ENCODE data around the gene CDH4. TPM values are rescaled to one million over a fixed set of nuclear protein-coding genes. Genes with fewer than 3 reads are reported as not detected.

Gene CDH4
- total RNA-seq, 1 donor from 2014 or later, result 8.9 TPM

GRCh38 chr20:61352346-61353260, 100.5 kb downstream of the CDH4 start:
- peak overlapping the region; percentile 14 for H3K4me3 Mint-ChIP-seq
- TF ChIP-seq, protein P1, sequence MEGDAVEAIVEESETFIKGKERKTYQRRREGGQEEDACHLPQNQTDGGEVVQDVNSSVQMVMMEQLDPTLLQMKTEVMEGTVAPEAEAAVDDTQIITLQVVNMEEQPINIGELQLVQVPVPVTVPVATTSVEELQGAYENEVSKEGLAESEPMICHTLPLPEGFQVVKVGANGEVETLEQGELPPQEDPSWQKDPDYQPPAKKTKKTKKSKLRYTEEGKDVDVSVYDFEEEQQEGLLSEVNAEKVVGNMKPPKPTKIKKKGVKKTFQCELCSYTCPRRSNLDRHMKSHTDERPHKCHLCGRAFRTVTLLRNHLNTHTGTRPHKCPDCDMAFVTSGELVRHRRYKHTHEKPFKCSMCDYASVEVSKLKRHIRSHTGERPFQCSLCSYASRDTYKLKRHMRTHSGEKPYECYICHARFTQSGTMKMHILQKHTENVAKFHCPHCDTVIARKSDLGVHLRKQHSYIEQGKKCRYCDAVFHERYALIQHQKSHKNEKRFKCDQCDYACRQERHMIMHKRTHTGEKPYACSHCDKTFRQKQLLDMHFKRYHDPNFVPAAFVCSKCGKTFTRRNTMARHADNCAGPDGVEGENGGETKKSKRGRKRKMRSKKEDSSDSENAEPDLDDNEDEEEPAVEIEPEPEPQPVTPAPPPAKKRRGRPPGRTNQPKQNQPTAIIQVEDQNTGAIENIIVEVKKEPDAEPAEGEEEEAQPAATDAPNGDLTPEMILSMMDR (conservative IDR thresholded peaks at IDR 0.05), result no peak
- no peak for DNase-seq (ENCODE audit: low read depth, low spot score)
- H3K27ac Mint-ChIP-seq (ENCODE audit: unreplicated experiment), result no peak overlapping the region
- H3K4me1 Mint-ChIP-seq, result peaks cover 77% of the 10 kb centered on the region
- peaks cover 16% of the 10 kb centered on the region for H3K27me3 Mint-ChIP-seq (ENCODE audit: low read depth)
- H3K36me3 Mint-ChIP-seq (ENCODE audit: low read depth), result no peaks in the 10 kb centered on the region
- no peaks in the 10 kb centered on the region for H3K9me3 Mint-ChIP-seq

DNA sequence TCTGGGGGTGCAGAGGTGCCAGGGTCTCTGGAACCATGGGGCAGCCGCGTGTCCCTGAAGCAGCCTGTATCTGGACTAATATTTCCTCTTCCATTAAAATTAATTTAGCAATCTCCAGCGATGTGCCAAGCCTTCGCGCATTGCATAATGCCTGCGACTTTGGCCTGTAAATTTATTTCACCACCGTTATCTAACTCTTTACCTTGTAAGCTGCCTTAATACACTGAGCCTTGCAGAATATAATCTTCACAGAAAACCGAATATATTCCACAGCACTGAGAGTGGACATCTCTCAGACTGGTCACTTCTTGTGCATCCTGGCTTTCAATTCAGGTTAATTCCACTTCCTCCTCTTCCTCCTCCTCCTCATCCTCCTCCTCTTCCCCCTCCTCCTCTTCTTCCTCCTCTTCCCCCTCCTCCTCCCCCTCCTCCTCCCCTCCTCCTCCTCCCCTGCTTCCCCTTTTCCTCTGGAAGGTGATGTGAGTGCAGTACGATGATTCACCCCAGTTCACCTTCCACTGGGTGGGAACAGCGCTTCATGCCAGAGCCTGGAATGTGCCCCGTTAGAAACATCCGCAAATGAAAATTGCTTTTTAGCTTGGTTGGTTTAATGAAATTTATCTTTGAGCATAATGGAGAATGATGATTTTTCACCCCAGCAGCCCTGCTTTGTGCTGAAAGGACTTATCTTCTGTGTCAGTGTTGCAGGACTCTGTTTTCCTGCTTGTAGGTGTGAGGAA, 101.4 kb downstream of the CDH4 start:
- H3K27me3 Mint-ChIP-seq (ENCODE audit: low read depth), result peaks cover 16% of the 10 kb centered on the region
- no peak for DNase-seq (ENCODE audit: low read depth, low spot score)
- H3K4me3 Mint-ChIP-seq, result no peak overlapping the region
- H3K9me3 Mint-ChIP-seq, result no peaks in the 10 kb centered on the region
- peaks cover 70% of the 10 kb centered on the region for H3K4me1 Mint-ChIP-seq
- H3K36me3 Mint-ChIP-seq (ENCODE audit: low read depth), result no peaks in the 10 kb centered on the region
- H3K27ac Mint-ChIP-seq (ENCODE audit: unreplicated experiment), result no peak overlapping the region
- TF ChIP-seq, protein P1 (conservative IDR thresholded peaks at IDR 0.05), result no peak

GRCh38 chr20:61354001-61354390, 101.9 kb downstream of the CDH4 start:
- H3K4me1 Mint-ChIP-seq, result peaks cover 70% of the 10 kb centered on the region

DNA sequence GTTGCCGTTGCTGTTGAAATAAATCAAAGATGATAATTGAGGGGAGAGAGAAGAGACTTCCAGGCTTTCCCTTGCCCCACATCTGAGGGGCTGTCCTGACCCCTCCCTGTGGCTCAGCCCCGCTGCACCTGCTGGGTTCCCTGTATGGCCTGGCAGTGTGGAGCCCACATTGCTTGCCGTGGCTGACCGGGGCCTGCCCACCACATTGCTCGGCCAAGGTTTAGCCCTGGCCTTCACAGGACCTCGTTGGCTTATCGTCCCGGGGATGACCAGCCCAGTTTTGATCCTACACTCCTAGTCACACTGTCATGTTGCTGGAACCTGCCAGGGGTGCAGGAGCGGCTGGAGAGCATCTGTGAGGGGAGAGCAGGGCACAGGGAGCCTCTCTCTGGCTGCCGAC, 102.4 kb downstream of the CDH4 start:
- TF ChIP-seq, protein P1 (conservative IDR thresholded peaks at IDR 0.05), result no peak
- Mint-ChIP-seq H3K27me3 (ENCODE audit: low read depth) (peaks cover 18% of the 10 kb centered on the region), H3K4me1 (peaks cover 65% of the 10 kb centered on the region), H3K36me3 (ENCODE audit: low read depth) (no peaks in the 10 kb centered on the region), H3K27ac (ENCODE audit: unreplicated experiment) (no peak overlapping the region), H3K4me3 (no peak overlapping the region), H3K9me3 (no peaks in the 10 kb centered on the region)
- no peak for DNase-seq (ENCODE audit: low read depth, low spot score)

More at GRCh38 chr20:61354001-61354390, 101.9 kb downstream of the CDH4 start:
- DNase-seq (ENCODE audit: low read depth, low spot score), result no peak
- H3K9me3 Mint-ChIP-seq, result no peaks in the 10 kb centered on the region
- H3K36me3 Mint-ChIP-seq (ENCODE audit: low read depth), result no peaks in the 10 kb centered on the region
- no peak overlapping the region for H3K4me3 Mint-ChIP-seq
- peaks cover 18% of the 10 kb centered on the region for H3K27me3 Mint-ChIP-seq (ENCODE audit: low read depth)
- TF ChIP-seq, protein P1 (conservative IDR thresholded peaks at IDR 0.05), result no peak
- H3K27ac Mint-ChIP-seq (ENCODE audit: unreplicated experiment), result no peak overlapping the region

- peaks cover 18% of the 10 kb centered on the region for H3K27me3 Mint-ChIP-seq (ENCODE audit: low read depth)
- no peak overlapping the region for H3K4me3 Mint-ChIP-seq
- H3K4me1 Mint-ChIP-seq, result peaks cover 64% of the 10 kb centered on the region
- no peak overlapping the region for H3K27ac Mint-ChIP-seq (ENCODE audit: unreplicated experiment)
- H3K9me3 Mint-ChIP-seq, result no peaks in the 10 kb centered on the region
- DNase-seq (ENCODE audit: low read depth, low spot score), result no peak
- TF ChIP-seq, protein P1 (conservative IDR thresholded peaks at IDR 0.05), result no peak
- no peaks in the 10 kb centered on the region for H3K36me3 Mint-ChIP-seq (ENCODE audit: low read depth)
These were observed 102.9 kb downstream of the CDH4 start for GRCh38 chr20:61354901-61355495.

Measured in neural crest cell (in vitro differentiated cells).